CD14-positive monocyte (primary cell): ENCODE results near the gene NR2F2. TPM values are rescaled to one million over a fixed set of nuclear protein-coding genes. Genes with fewer than 3 reads are reported as not detected.
A peak's percentile ranks its signal among the peaks of the same experiment; 100 is the strongest.

ENCODE experiments used
- DNase-seq, 3 donors: peaks; one replicate each; pipeline ENCODE4 v3.0.0-alpha.2; 2011 to 2022
- H2AFZ ChIP-seq: 2 replicates; pipeline ENCODE4 v1.6.0; 2012; ENCODE audit warnings: mild to moderate bottlenecking, low read depth, low read length, inconsistent platforms; ENCODE audit not compliant: insufficient read depth, poor library complexity, severe bottlenecking
- H3K27ac ChIP-seq, 2 donors: 1 replicate in 1 of 2; 2 replicates in 1 of 2; pipeline ENCODE4 v1.5.1; 2012 to 2013; ENCODE audit warnings: low read length in 2 of 2, control low read depth in 1 of 2, inconsistent platforms in 1 of 2, low read depth in 1 of 2, mild to moderate bottlenecking in 1 of 2
- H3K27me3 ChIP-seq, 2 donors: one replicate each; pipeline versions ENCODE4 v1.6.0 to v1.6.1; 2011 to 2013; ENCODE audit warnings: low read length in 2 of 2; ENCODE audit not compliant: control insufficient read depth in 2 of 2, insufficient read depth in 2 of 2
- H3K36me3 ChIP-seq, 2 donors: replicated peaks in 1 of 2; 1 replicate in 1 of 2; 2 replicates in 1 of 2; pipeline versions ENCODE4 v1.5.1 to v1.6.1; 2012 to 2013; ENCODE audit warnings: low read length in 2 of 2, control low read depth in 1 of 2, inconsistent platforms in 1 of 2, mild to moderate bottlenecking in 1 of 2; ENCODE audit not compliant: insufficient read depth in 2 of 2, control insufficient read depth in 1 of 2
- H3K4me1 ChIP-seq, 2 donors: 1 replicate in 1 of 2; 2 replicates in 1 of 2; pipeline versions ENCODE4 v1.5.1 to v1.6.1; 2012 to 2013; ENCODE audit warnings: low read length in 2 of 2, control low read depth in 1 of 2, inconsistent platforms in 1 of 2, mild to moderate bottlenecking in 1 of 2, moderate library complexity in 1 of 2; ENCODE audit not compliant: insufficient read depth in 2 of 2, control insufficient read depth in 1 of 2
- H3K4me2 ChIP-seq: replicated peaks from 2 replicates; pipeline ENCODE3; 2012; ENCODE audit warnings: low read length, moderate library complexity, mild to moderate bottlenecking; ENCODE audit not compliant: poor library complexity, severe bottlenecking; ENCODE audit errors: extremely low read depth
- H3K4me3 ChIP-seq, 3 experiments: fragments of 200-600 bp in 1 of 3; sonication (generic) in 1 of 3; replicated peaks in 1 of 3; 1 replicate in 2 of 3; 2 replicates in 1 of 3; pipeline ENCODE4 v1.5.1; 2011 to 2013; ENCODE audit warnings: low read length in 3 of 3, mild to moderate bottlenecking in 3 of 3, control low read depth in 2 of 3, low read depth in 2 of 3, inconsistent platforms in 1 of 3, moderate library complexity in 1 of 3
- H3K79me2 ChIP-seq: 2 replicates; pipeline ENCODE4 v1.6.0; 2012; ENCODE audit warnings: mild to moderate bottlenecking, control low read depth, inconsistent platforms, low read length, moderate library complexity; ENCODE audit not compliant: insufficient read depth
- H3K9ac ChIP-seq: 2 replicates; pipeline ENCODE4 v1.6.0; 2017; ENCODE audit warnings: low read length, mild to moderate bottlenecking; ENCODE audit not compliant: insufficient read depth, poor library complexity, severe bottlenecking
- H3K9me3 ChIP-seq, 2 donors: replicated peaks in 1 of 2; 1 replicate in 1 of 2; 2 replicates in 1 of 2; pipeline versions ENCODE4 v1.5.1 to v1.6.1; 2012 to 2013; ENCODE audit warnings: low read length in 2 of 2, control low read depth in 1 of 2; ENCODE audit not compliant: control insufficient read depth in 1 of 2, insufficient read depth in 1 of 2
- H4K20me1 ChIP-seq: 2 replicates; pipeline ENCODE4 v1.6.0; 2012; ENCODE audit warnings: mild to moderate bottlenecking, low read length, control low read depth, moderate library complexity; ENCODE audit not compliant: insufficient read depth
- H3K27ac Mint-ChIP-seq, 7 donors: one replicate each; pipeline ENCODE4 v1.8.0; 2020; ENCODE audit warnings: mild to moderate bottlenecking in 7 of 7, mixed read lengths in 7 of 7, moderate library complexity in 6 of 7, inconsistent platforms in 2 of 7
- H3K27me3 Mint-ChIP-seq, 3 donors: one replicate each; pipeline ENCODE4 v1.8.0; 2021 to 2022; ENCODE audit warnings: low read depth in 3 of 3, mild to moderate bottlenecking in 3 of 3, mixed read lengths in 3 of 3, moderate library complexity in 3 of 3, inconsistent platforms in 1 of 3
- H3K36me3 Mint-ChIP-seq, 2 donors: one replicate each; pipeline ENCODE4 v1.8.0; 2020; ENCODE audit warnings: mixed read lengths in 2 of 2, inconsistent platforms in 1 of 2, mild to moderate bottlenecking in 1 of 2
- H3K4me1 Mint-ChIP-seq: one replicate; pipeline ENCODE4 v1.8.0; 2020; ENCODE audit warnings: mild to moderate bottlenecking, mixed read lengths
- H3K4me3 Mint-ChIP-seq, 2 donors: one replicate each; pipeline ENCODE4 v1.8.0; 2020; ENCODE audit warnings: mild to moderate bottlenecking in 2 of 2, mixed read lengths in 2 of 2, moderate library complexity in 1 of 2
- H3K9me3 Mint-ChIP-seq, 7 donors: one replicate each; pipeline ENCODE4 v1.8.0; 2020 to 2022; ENCODE audit warnings: mixed read lengths in 7 of 7, mild to moderate bottlenecking in 6 of 7, moderate library complexity in 6 of 7, inconsistent platforms in 2 of 7
- WGBS: methylation state at CpG from one replicate; pipeline ENCODE4 v1.1.5; 2013; ENCODE audit warnings: missing lambda C conversion rate; ENCODE audit not compliant: insufficient coverage; 5-methylcytosine and 5-hydroxymethylcytosine counted together
- intact Hi-C, 2 donors: fragments of 100-400 bp; cut with micrococcal nuclease; formaldehyde crosslinking; loops; one replicate each; pipeline versions ENCODE4 v1.15.0 to v1.15.1; 2023
- polyA plus RNA-seq, 3 donors: library from polyadenylated mRNA; depleted of rRNA in 1 of 3; unstranded in 2 of 3; stranded (reverse) in 1 of 3; fragments of 300-500 nt in 2 of 3; fragments of >200 nt in 1 of 3; fragmentation: Illumina TruSeq in 2 of 3; gene quantifications; 1 replicate in 2 of 3; 2 replicates in 1 of 3; pipeline ENCODE4 v1.2.3, GENCODE V29; 2012 to 2021
- TF ChIP-seq, protein P1 (sequence below): fragments of 200-600 bp; IDR thresholded peaks from one replicate; pipeline ENCODE4 v1.8.0; 2022; ENCODE audit warnings: antibody characterized with exemption, mild to moderate bottlenecking

NR2F2 gene
- polyA plus RNA-seq, 3 donors = not detected

DNA sequence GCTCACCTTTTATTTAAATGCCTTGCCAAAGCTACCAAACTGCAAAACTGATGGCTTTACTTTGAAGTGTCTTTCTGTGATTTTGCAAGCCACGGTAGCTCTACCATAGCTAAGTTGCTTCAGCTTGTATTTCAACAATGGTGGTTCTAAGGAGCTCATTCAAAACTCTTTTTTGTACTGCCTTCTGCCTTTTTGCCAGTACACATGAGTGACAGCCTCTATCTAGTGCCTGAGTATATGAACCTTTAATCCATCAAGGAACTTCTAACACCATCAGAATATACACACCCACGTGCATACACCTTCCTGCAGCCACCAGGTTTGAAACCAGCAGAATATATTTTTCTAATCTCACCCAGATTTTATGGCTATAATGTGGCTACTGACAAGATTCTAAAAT, 10.4 kb upstream of the NR2F2 start:
- Mint-ChIP-seq H3K36me3 (peaks cover 0 to 6% of the 10 kb centered on the region in 2 donors), H3K4me3 (peak overlapping the region in 1 of 2 donors; percentile 74), H3K4me1 (no peaks in the 10 kb centered on the region), H3K27ac (no peak overlapping the region), H3K9me3 (peaks cover 0 to 16% (median 5%) of the 10 kb centered on the region in 7 donors), H3K27me3 (peaks cover 64 to 85% (median 69%) of the 10 kb centered on the region in 3 donors)
- Histone ChIP-seq H3K36me3 (no peaks in the 10 kb centered on the region), H3K4me2 (no peak overlapping the region), H3K9ac (no peak overlapping the region), H3K27me3 (peaks cover 55 to 90% of the 10 kb centered on the region in 2 donors), H4K20me1 (no peaks in the 10 kb centered on the region), H2AFZ (no peak overlapping the region), H3K27ac (no peak overlapping the region), H3K4me3 (no peak overlapping the region), H3K4me1 (no peaks in the 10 kb centered on the region), H3K79me2 (no peaks in the 10 kb centered on the region), H3K9me3 (peaks cover 0 to 32% of the 10 kb centered on the region in 2 donors)
- DNase-seq = no peak
- TF ChIP-seq, protein P1, sequence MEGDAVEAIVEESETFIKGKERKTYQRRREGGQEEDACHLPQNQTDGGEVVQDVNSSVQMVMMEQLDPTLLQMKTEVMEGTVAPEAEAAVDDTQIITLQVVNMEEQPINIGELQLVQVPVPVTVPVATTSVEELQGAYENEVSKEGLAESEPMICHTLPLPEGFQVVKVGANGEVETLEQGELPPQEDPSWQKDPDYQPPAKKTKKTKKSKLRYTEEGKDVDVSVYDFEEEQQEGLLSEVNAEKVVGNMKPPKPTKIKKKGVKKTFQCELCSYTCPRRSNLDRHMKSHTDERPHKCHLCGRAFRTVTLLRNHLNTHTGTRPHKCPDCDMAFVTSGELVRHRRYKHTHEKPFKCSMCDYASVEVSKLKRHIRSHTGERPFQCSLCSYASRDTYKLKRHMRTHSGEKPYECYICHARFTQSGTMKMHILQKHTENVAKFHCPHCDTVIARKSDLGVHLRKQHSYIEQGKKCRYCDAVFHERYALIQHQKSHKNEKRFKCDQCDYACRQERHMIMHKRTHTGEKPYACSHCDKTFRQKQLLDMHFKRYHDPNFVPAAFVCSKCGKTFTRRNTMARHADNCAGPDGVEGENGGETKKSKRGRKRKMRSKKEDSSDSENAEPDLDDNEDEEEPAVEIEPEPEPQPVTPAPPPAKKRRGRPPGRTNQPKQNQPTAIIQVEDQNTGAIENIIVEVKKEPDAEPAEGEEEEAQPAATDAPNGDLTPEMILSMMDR = no peak
- intact Hi-C loops = no loop called here
- WGBS = 43% methylated on average over 1 of the region's 2 CpGs

DNA sequence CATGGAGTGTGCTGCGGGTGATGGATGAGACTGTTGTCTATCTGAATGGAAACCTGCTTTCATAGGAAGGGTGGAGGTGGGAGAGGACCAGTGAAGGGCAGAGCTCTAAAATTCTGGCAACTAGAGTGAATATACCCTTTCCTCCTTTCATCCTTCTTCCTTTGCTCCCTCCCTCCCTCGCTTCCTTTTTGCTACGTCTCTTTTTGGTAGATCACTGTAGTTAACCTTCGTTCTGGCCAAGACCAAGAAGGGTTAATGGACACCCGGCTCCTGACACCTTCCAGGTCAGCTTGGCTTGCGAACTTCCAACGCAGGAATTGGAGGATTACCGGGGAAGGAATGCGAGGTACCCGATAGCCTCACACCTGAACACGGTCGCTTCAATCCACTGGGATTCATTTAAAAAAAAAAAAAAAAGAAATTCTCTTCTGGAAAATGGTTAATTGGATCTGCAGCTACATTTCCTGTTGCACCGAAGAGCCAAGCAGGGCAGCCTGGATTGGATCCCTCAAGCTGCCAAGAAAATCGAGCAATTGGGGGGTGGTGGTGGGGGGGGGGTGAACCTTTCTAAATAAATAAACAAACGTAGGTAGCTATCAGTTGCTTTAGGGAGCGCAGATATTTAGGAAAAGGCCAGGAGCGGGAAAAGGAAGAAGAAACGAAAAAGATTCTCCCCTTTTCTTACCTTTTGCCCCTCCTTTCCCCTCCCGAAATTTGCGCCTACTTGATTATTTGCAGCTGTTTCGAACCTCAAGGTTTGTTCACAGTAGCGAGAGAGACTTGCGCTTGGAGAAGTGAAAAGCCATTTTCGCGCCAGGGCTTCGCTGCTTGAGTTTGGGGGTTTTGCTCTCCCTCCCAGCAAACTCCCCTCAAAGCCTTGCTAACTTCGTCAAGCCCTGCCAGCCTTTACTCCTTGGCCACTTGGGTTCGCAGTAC, 9.5 kb upstream of the NR2F2 start:
- H3K27me3 Mint-ChIP-seq = peaks cover 72 to 89% (median 73%) of the 10 kb centered on the region in 3 donors
- H3K27me3 ChIP-seq = peaks cover 62 to 92% of the 10 kb centered on the region in 2 donors
- 4% methylated on average over 9 of the region's 28 CpGs for WGBS

More for the DNA sequence above, 9.5 kb upstream of the NR2F2 start:
- no peak overlapping the region for H3K4me2 ChIP-seq
- Mint-ChIP-seq H3K9me3 (peaks cover 0 to 16% (median 5%) of the 10 kb centered on the region in 7 donors), H3K36me3 (peaks cover 0 to 7% of the 10 kb centered on the region in 2 donors), H3K4me3 (peak overlapping the region in 1 of 2 donors; percentile 62), H3K27ac (no peak overlapping the region), H3K4me1 (no peaks in the 10 kb centered on the region)
- no peak overlapping the region for H3K9ac ChIP-seq
- H3K4me3 ChIP-seq = no peak overlapping the region
- no peaks in the 10 kb centered on the region for H4K20me1 ChIP-seq
- no peak for DNase-seq
- H3K4me1 ChIP-seq = no peaks in the 10 kb centered on the region
- intact Hi-C loops = no loop called here
- H3K36me3 ChIP-seq = no peaks in the 10 kb centered on the region
- TF ChIP-seq, protein P1 = no peak
- no peak overlapping the region for H3K27ac ChIP-seq
- no peak overlapping the region for H2AFZ ChIP-seq
- H3K79me2 ChIP-seq = no peaks in the 10 kb centered on the region
- peaks cover 0 to 40% of the 10 kb centered on the region in 2 donors for H3K9me3 ChIP-seq
